ENCODE data around the gene LRRIQ3. TPM values are rescaled to one million over a fixed set of nuclear protein-coding genes. Genes with fewer than 3 reads are reported as not detected.

Gene LRRIQ3
- total and polyA plus RNA-seq, 4 experiments from 2014 or later: 2.2 to 3.3 (median 2.7) TPM

GRCh38 chr1:74113333-74113732 lies 84.6 kb downstream of the LRRIQ3 start:
- Histone ChIP-seq H3K4me3 (ENCODE audit: low read length in 2 of 2) (no peak overlapping the region), H3K27me3 (ENCODE audit: insufficient read depth, low read length) (no peaks in the 10 kb centered on the region), H3K9me3 (ENCODE audit: control insufficient read depth in 1 of 2, low read length in 2 of 2) (no peaks in the 10 kb centered on the region), H3K27ac (ENCODE audit: low read depth, low read length) (no peak overlapping the region), H3K36me3 (ENCODE audit: insufficient read depth, low read length) (no peaks in the 10 kb centered on the region), H3K4me1 (ENCODE audit: insufficient read depth, low read length) (no peaks in the 10 kb centered on the region)
- no peaks in the 10 kb centered on the region for H3K4me1 Mint-ChIP-seq
- H3K4me3 Mint-ChIP-seq: no peak overlapping the region
- H3K36me3 Mint-ChIP-seq: no peaks in the 10 kb centered on the region
- no peak overlapping the region for H3K27ac Mint-ChIP-seq
- CTCF ChIA-PET (ENCODE audit: partially characterized antibody): no interaction called here
- peaks cover 0 to 2% of the 10 kb centered on the region in 2 donors for H3K27me3 Mint-ChIP-seq
- intact Hi-C loops (cut with micrococcal nuclease): no loop called here
- no peaks in the 10 kb centered on the region for H3K9me3 Mint-ChIP-seq
- no peak for DNase-seq
- POLR2A ChIA-PET (ENCODE audit: partially characterized antibody): no interaction called here

DNA sequence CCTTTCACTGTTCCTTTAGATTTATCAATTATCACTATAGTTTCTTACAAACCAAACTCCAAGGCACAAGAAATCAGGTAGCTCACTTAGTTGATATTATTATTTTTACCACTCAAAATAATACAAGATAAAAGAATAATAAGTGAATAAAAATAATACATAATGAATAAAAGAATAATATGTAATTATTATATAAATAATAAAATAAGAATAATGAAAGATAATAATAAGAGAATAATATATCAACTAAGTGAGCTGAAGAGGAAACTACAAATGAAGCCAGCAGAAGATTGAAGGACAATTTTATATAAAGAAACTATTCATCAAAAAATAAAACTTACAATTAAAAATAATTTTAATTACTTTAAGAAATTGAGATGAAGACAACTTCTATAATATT lies 90.6 kb downstream of the LRRIQ3 start:
- Mint-ChIP-seq H3K36me3 (no peaks in the 10 kb centered on the region), H3K27me3 (peaks cover 0 to 2% of the 10 kb centered on the region in 2 donors), H3K27ac (no peak overlapping the region), H3K4me3 (no peak overlapping the region), H3K9me3 (no peaks in the 10 kb centered on the region), H3K4me1 (no peaks in the 10 kb centered on the region)
- H3K4me3 ChIP-seq (ENCODE audit: low read length in 2 of 2): no peak overlapping the region
- CTCF ChIA-PET (ENCODE audit: partially characterized antibody): no interaction called here
- no peaks in the 10 kb centered on the region for H3K4me1 ChIP-seq (ENCODE audit: insufficient read depth, low read length)
- H3K27ac ChIP-seq (ENCODE audit: low read depth, low read length): no peak overlapping the region
- no peaks in the 10 kb centered on the region for H3K27me3 ChIP-seq (ENCODE audit: insufficient read depth, low read length)
- POLR2A ChIA-PET (ENCODE audit: partially characterized antibody): no interaction called here
- intact Hi-C loops (cut with micrococcal nuclease): no loop called here
- no peaks in the 10 kb centered on the region for H3K9me3 ChIP-seq (ENCODE audit: control insufficient read depth in 1 of 2, low read length in 2 of 2)
- H3K36me3 ChIP-seq (ENCODE audit: insufficient read depth, low read length): no peaks in the 10 kb centered on the region
- DNase-seq: no peak

DNA sequence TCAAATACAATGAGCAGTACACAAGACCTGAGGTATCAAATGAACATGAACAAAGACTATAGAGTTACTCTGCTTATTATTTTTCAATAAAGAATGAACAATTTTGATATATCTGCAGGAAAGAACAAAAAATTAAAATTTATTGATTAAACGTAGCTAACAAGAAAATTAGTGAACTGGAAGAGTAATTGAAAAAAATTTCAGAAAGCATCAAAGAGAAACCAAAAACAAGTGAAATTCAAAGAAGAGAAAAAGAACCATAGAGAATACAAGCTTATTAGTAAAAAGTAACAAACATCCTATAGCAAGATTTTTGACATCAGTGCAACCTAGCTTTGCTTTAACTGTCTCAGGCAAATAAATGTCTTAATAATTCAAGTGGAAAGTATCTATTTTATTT lies 106.6 kb downstream of the LRRIQ3 start:
- Mint-ChIP-seq H3K36me3 (no peaks in the 10 kb centered on the region), H3K9me3 (peaks cover 0 to 19% (median 7%) of the 10 kb centered on the region in 8 donors), H3K27me3 (no peaks in the 10 kb centered on the region), H3K4me1 (no peaks in the 10 kb centered on the region), H3K4me3 (no peak overlapping the region), H3K27ac (no peak overlapping the region)
- intact Hi-C loops (cut with micrococcal nuclease): no loop called here
- no peaks in the 10 kb centered on the region for H3K9me3 ChIP-seq (ENCODE audit: control insufficient read depth in 1 of 2, low read length in 2 of 2)
- ChIA-PET CTCF (ENCODE audit: partially characterized antibody) (no interaction called here), POLR2A (ENCODE audit: partially characterized antibody) (no interaction called here)
- H3K4me1 ChIP-seq (ENCODE audit: insufficient read depth, low read length): no peaks in the 10 kb centered on the region
- no peaks in the 10 kb centered on the region for H3K27me3 ChIP-seq (ENCODE audit: insufficient read depth, low read length)
- H3K4me3 ChIP-seq (ENCODE audit: low read length in 2 of 2): no peak overlapping the region
- no peak for DNase-seq
- no peak overlapping the region for H3K27ac ChIP-seq (ENCODE audit: low read depth, low read length)
- H3K36me3 ChIP-seq (ENCODE audit: insufficient read depth, low read length): no peaks in the 10 kb centered on the region

DNA sequence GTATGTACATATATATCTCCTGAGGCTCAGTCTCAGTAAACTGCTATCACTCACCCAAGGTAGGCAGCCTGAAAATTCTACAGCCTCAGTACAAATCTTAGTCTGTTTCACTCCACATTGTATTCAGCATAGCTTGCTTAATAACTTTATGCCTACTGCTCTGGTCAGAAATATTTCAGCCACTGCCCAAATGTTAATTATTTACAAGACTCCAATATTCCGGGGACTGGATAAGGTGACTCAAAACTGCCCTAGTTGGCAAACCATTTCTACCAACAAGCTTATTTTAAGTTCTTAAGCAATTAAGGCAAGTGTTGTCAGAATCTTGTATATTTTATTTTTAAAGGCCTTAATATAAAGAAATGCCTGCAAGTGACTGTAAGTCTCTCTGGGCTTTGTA lies 114.8 kb downstream of the LRRIQ3 start:
- no peaks in the 10 kb centered on the region for H3K4me1 Mint-ChIP-seq
- H3K27me3 ChIP-seq (ENCODE audit: insufficient read depth, low read length): no peaks in the 10 kb centered on the region
- no peaks in the 10 kb centered on the region for H3K27me3 Mint-ChIP-seq
- POLR2A ChIA-PET (ENCODE audit: partially characterized antibody): no interaction called here
- CTCF ChIA-PET (ENCODE audit: partially characterized antibody): no interaction called here
- no peak overlapping the region for H3K27ac ChIP-seq (ENCODE audit: low read depth, low read length)
- no peaks in the 10 kb centered on the region for H3K4me1 ChIP-seq (ENCODE audit: insufficient read depth, low read length)
- intact Hi-C loops (cut with micrococcal nuclease): no loop called here
- H3K9me3 ChIP-seq (ENCODE audit: control insufficient read depth in 1 of 2, low read length in 2 of 2): no peaks in the 10 kb centered on the region
- H3K4me3 Mint-ChIP-seq: no peak overlapping the region
- H3K36me3 ChIP-seq (ENCODE audit: insufficient read depth, low read length): no peaks in the 10 kb centered on the region
- DNase-seq: no peak
- H3K36me3 Mint-ChIP-seq: no peaks in the 10 kb centered on the region
- no peak overlapping the region for H3K27ac Mint-ChIP-seq
- no peak overlapping the region for H3K4me3 ChIP-seq (ENCODE audit: low read length in 2 of 2)
- H3K9me3 Mint-ChIP-seq: no peaks in the 10 kb centered on the region

GRCh38 chr1:74065081-74065480 lies 132.9 kb downstream of the LRRIQ3 start:
- ChIA-PET CTCF (ENCODE audit: partially characterized antibody) (no interaction called here), POLR2A (ENCODE audit: partially characterized antibody) (no interaction called here)
- Histone ChIP-seq H3K4me1 (ENCODE audit: insufficient read depth, low read length) (no peaks in the 10 kb centered on the region), H3K27me3 (ENCODE audit: insufficient read depth, low read length) (no peaks in the 10 kb centered on the region), H3K36me3 (ENCODE audit: insufficient read depth, low read length) (no peaks in the 10 kb centered on the region), H3K27ac (ENCODE audit: low read depth, low read length) (no peak overlapping the region), H3K9me3 (ENCODE audit: control insufficient read depth in 1 of 2, low read length in 2 of 2) (no peaks in the 10 kb centered on the region), H3K4me3 (ENCODE audit: low read length in 2 of 2) (no peak overlapping the region)
- Mint-ChIP-seq H3K4me3 (no peak overlapping the region), H3K36me3 (no peaks in the 10 kb centered on the region), H3K9me3 (peaks cover 0 to 6% (median 4%) of the 10 kb centered on the region in 8 donors), H3K4me1 (no peaks in the 10 kb centered on the region), H3K27ac (no peak overlapping the region), H3K27me3 (no peaks in the 10 kb centered on the region)
- DNase-seq: no peak
- intact Hi-C loops (cut with micrococcal nuclease): no loop called here

GRCh38 chr1:74057719-74058118 lies 140.3 kb downstream of the LRRIQ3 start:
- no peaks in the 10 kb centered on the region for H3K36me3 Mint-ChIP-seq

DNA sequence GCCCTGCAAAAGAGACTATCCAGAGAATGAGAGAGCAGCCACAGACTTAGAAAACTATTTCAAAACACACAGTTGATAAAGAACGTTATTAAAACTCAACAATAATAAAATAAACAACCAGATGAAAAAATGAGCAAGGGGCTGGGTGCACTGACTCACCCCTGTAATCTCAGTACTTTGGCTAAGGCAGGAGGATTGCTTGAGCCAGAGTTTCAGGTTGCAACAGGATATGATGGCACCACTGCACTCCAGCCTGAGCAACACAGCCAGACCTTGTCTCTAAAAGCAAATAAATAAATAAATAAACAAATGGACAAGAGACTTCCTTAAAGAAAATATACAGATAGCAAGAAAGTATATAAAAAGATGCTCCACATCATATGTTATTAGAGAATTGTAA lies 144.6 kb downstream of the LRRIQ3 start:
- Histone ChIP-seq H3K9me3 (ENCODE audit: control insufficient read depth in 1 of 2, low read length in 2 of 2) (no peaks in the 10 kb centered on the region), H3K4me3 (ENCODE audit: low read length in 2 of 2) (no peak overlapping the region), H3K36me3 (ENCODE audit: insufficient read depth, low read length) (no peaks in the 10 kb centered on the region), H3K4me1 (ENCODE audit: insufficient read depth, low read length) (no peaks in the 10 kb centered on the region), H3K27ac (ENCODE audit: low read depth, low read length) (no peak overlapping the region), H3K27me3 (ENCODE audit: insufficient read depth, low read length) (no peaks in the 10 kb centered on the region)
- Mint-ChIP-seq H3K4me3 (no peak overlapping the region), H3K36me3 (no peaks in the 10 kb centered on the region), H3K9me3 (no peaks in the 10 kb centered on the region), H3K27ac (no peak overlapping the region), H3K27me3 (no peaks in the 10 kb centered on the region), H3K4me1 (no peaks in the 10 kb centered on the region)
- DNase-seq: no peak
- CTCF ChIA-PET (ENCODE audit: partially characterized antibody): no interaction called here
- POLR2A ChIA-PET (ENCODE audit: partially characterized antibody): no interaction called here
- intact Hi-C loops (cut with micrococcal nuclease): no loop called here

More at GRCh38 chr1:74057719-74058118, 140.3 kb downstream of the LRRIQ3 start:
- Histone ChIP-seq H3K4me1 (ENCODE audit: insufficient read depth, low read length) (no peaks in the 10 kb centered on the region), H3K4me3 (ENCODE audit: low read length in 2 of 2) (no peak overlapping the region), H3K36me3 (ENCODE audit: insufficient read depth, low read length) (no peaks in the 10 kb centered on the region), H3K27me3 (ENCODE audit: insufficient read depth, low read length) (no peaks in the 10 kb centered on the region), H3K27ac (ENCODE audit: low read depth, low read length) (no peak overlapping the region), H3K9me3 (ENCODE audit: control insufficient read depth in 1 of 2, low read length in 2 of 2) (no peaks in the 10 kb centered on the region)
- no peaks in the 10 kb centered on the region for H3K27me3 Mint-ChIP-seq
- no peaks in the 10 kb centered on the region for H3K4me1 Mint-ChIP-seq
- no peak for DNase-seq
- H3K27ac Mint-ChIP-seq: no peak overlapping the region
- H3K4me3 Mint-ChIP-seq: no peak overlapping the region
- CTCF ChIA-PET (ENCODE audit: partially characterized antibody): no interaction called here
- intact Hi-C loops (cut with micrococcal nuclease): no loop called here
- peaks cover 0 to 6% (median 4%) of the 10 kb centered on the region in 8 donors for H3K9me3 Mint-ChIP-seq
- POLR2A ChIA-PET (ENCODE audit: partially characterized antibody): no interaction called here

- H3K4me1 ChIP-seq (ENCODE audit: insufficient read depth, low read length): no peaks in the 10 kb centered on the region
- intact Hi-C loops (cut with micrococcal nuclease): no loop called here
- Mint-ChIP-seq H3K4me3 (no peak overlapping the region), H3K4me1 (no peaks in the 10 kb centered on the region), H3K27ac (no peak overlapping the region), H3K9me3 (peaks cover 0 to 12% (median 6%) of the 10 kb centered on the region in 8 donors), H3K27me3 (no peaks in the 10 kb centered on the region), H3K36me3 (no peaks in the 10 kb centered on the region)
- no peak overlapping the region for H3K4me3 ChIP-seq (ENCODE audit: low read length in 2 of 2)
- no peak overlapping the region for H3K27ac ChIP-seq (ENCODE audit: low read depth, low read length)
- no peaks in the 10 kb centered on the region for H3K27me3 ChIP-seq (ENCODE audit: insufficient read depth, low read length)
- POLR2A ChIA-PET (ENCODE audit: partially characterized antibody): no interaction called here
- no peaks in the 10 kb centered on the region for H3K9me3 ChIP-seq (ENCODE audit: control insufficient read depth in 1 of 2, low read length in 2 of 2)
- H3K36me3 ChIP-seq (ENCODE audit: insufficient read depth, low read length): no peaks in the 10 kb centered on the region
- CTCF ChIA-PET (ENCODE audit: partially characterized antibody): no interaction called here
- DNase-seq: no peak
These were observed 147.6 kb downstream of the LRRIQ3 start for GRCh38 chr1:74050386-74050785.
